Activated naive CD8-positive, alpha-beta T cell treated with anti-CD3 and anti-CD28 coated beads, Interleukin-2, amount 50 U/mL, for 16 hours (primary cell): ENCODE data around the gene ABI3BP.

ENCODE experiments used
- DNase-seq: peaks from one replicate; pipeline ENCODE4 v3.0.0-alpha.2; 2020; ENCODE audit warnings: low read depth, low spot score

The ABI3BP gene

GRCh38 chr3:100833483-100833882 lies 159.7 kb downstream of the ABI3BP start:
- DNase-seq: no peak

- no peak for DNase-seq
Measured at GRCh38 chr3:100831629-100832028, 161.6 kb downstream of the ABI3BP start.

GRCh38 chr3:100830931-100831330 lies 162.3 kb downstream of the ABI3BP start:
- DNase-seq: no peak

- no peak for DNase-seq
Measured at GRCh38 chr3:100825574-100825973, 167.6 kb downstream of the ABI3BP start.

- no peak for DNase-seq
Measured at GRCh38 chr3:100815583-100815982, 177.6 kb downstream of the ABI3BP start.

- DNase-seq: no peak
Measured at GRCh38 chr3:100813828-100814227, 179.4 kb downstream of the ABI3BP start.

- no peak for DNase-seq
Measured at GRCh38 chr3:100811779-100812507, 181.3 kb downstream of the ABI3BP start.

- no peak for DNase-seq
Measured at GRCh38 chr3:100810671-100811070, 182.6 kb downstream of the ABI3BP start.

GRCh38 chr3:100804631-100805030 lies 188.6 kb downstream of the ABI3BP start:
- DNase-seq: no peak

GRCh38 chr3:100803711-100804110 lies 189.5 kb downstream of the ABI3BP start:
- no peak for DNase-seq

- no peak for DNase-seq
Measured at GRCh38 chr3:100802126-100802525, 191.1 kb downstream of the ABI3BP start.

- no peak for DNase-seq
Measured at GRCh38 chr3:100798012-100798411, 195.2 kb downstream of the ABI3BP start.

- DNase-seq: no peak
Measured at GRCh38 chr3:100796556-100796955, 196.7 kb downstream of the ABI3BP start.

GRCh38 chr3:100789579-100789978 lies 203.6 kb downstream of the ABI3BP start:
- no peak for DNase-seq

GRCh38 chr3:100783619-100784018 lies 209.6 kb downstream of the ABI3BP start:
- DNase-seq: no peak

- no peak for DNase-seq
Measured at GRCh38 chr3:100782906-100783305, 210.3 kb downstream of the ABI3BP start.

- DNase-seq: no peak
Measured at GRCh38 chr3:100782348-100782747, 210.9 kb downstream of the ABI3BP start.

GRCh38 chr3:100781301-100781700 lies 211.9 kb downstream of the ABI3BP start:
- DNase-seq: no peak

- DNase-seq: no peak
Measured at GRCh38 chr3:100780071-100780622, 213.1 kb downstream of the ABI3BP start.

- DNase-seq: no peak
Measured at GRCh38 chr3:100779480-100779879, 213.7 kb downstream of the ABI3BP start.

GRCh38 chr3:100777271-100777670 lies 215.9 kb downstream of the ABI3BP start:
- DNase-seq: no peak

GRCh38 chr3:100776746-100777145 lies 216.5 kb downstream of the ABI3BP start:
- DNase-seq: no peak

GRCh38 chr3:100776097-100776729 lies 217.0 kb downstream of the ABI3BP start:
- DNase-seq: no peak
